Common myeloid progenitor, CD34-positive (primary cell): ENCODE data around the gene ANO3. TPM values are rescaled to one million over a fixed set of nuclear protein-coding genes. Genes with fewer than 3 reads are reported as not detected.

ENCODE experiments used
- CTCF ChIA-PET: fragments of 350-600 bp; sonication (Branson Sonifier 250); formaldehyde crosslinking; loops from one replicate; lab custom pipeline; 2021; ENCODE audit warnings: antibody characterized with exemption; lab: Charles Lee
- POLR2A ChIA-PET: fragments of 350-600 bp; sonication (Branson Sonifier 250); formaldehyde crosslinking; loops from one replicate; lab custom pipeline; 2021; ENCODE audit warnings: antibody characterized with exemption; lab: Charles Lee
- DNase-seq, 3 donors: peaks; one replicate each; pipeline versions ENCODE4 v3.0.0 to v3.0.0-alpha.2; 2013
- H3K27ac ChIP-seq, 2 experiments: 1 replicate in 1 of 2; 2 replicates in 1 of 2; pipeline ENCODE4 v1.7.0; 2013; ENCODE audit warnings: inconsistent platforms in 2 of 2, low read length in 2 of 2, mild to moderate bottlenecking in 2 of 2, low read depth in 1 of 2, moderate library complexity in 1 of 2; ENCODE audit not compliant: severe bottlenecking in 2 of 2, insufficient read depth in 1 of 2, poor library complexity in 1 of 2
- H3K27me3 ChIP-seq, 5 experiments: replicated peaks in 2 of 5; 1 replicate in 3 of 5; 2 replicates in 2 of 5; pipeline versions ENCODE4 v1.6.1 to v1.7.0; 2013; ENCODE audit warnings: low read length in 4 of 5, mild to moderate bottlenecking in 2 of 5, moderate library complexity in 2 of 5, inconsistent platforms in 1 of 5; ENCODE audit not compliant: insufficient read depth in 5 of 5, control insufficient read depth in 4 of 5
- H3K36me3 ChIP-seq, 4 experiments: 1 replicate in 2 of 4; 2 replicates in 2 of 4; pipeline versions ENCODE4 v1.6.1 to v1.7.0; 2013; ENCODE audit warnings: low read length in 3 of 4, control low read depth in 1 of 4, mild to moderate bottlenecking in 1 of 4; ENCODE audit not compliant: control insufficient read depth in 4 of 4, insufficient read depth in 4 of 4
- H3K4me1 ChIP-seq, 4 experiments: 1 replicate in 3 of 4; 2 replicates in 1 of 4; pipeline versions ENCODE4 v1.6.1 to v1.7.1; 2013; ENCODE audit warnings: low read length in 3 of 4, mild to moderate bottlenecking in 3 of 4, control low read depth in 1 of 4, inconsistent platforms in 1 of 4, moderate library complexity in 1 of 4; ENCODE audit not compliant: control insufficient read depth in 4 of 4, insufficient read depth in 4 of 4; ENCODE audit errors: control extremely low read depth in 1 of 4
- H3K4me3 ChIP-seq, 7 experiments: 1 replicate in 4 of 7; 2 replicates in 3 of 7; pipeline versions ENCODE4 v1.5.1 to v1.7.0; 2013; ENCODE audit warnings: mild to moderate bottlenecking in 7 of 7, low read length in 6 of 7, moderate library complexity in 6 of 7, inconsistent platforms in 2 of 7, low read depth in 2 of 7, control low read depth in 1 of 7; ENCODE audit not compliant: insufficient read depth in 4 of 7, control insufficient read depth in 1 of 7; ENCODE audit errors: extremely low read depth in 1 of 7
- H3K9me3 ChIP-seq, 5 experiments: 1 replicate in 4 of 5; 2 replicates in 1 of 5; pipeline versions ENCODE4 v1.6.1 to v1.7.1; 2013; ENCODE audit warnings: low read length in 4 of 5, mild to moderate bottlenecking in 2 of 5, inconsistent platforms in 1 of 5, low read depth in 1 of 5, moderate library complexity in 1 of 5; ENCODE audit not compliant: control insufficient read depth in 4 of 5, insufficient read depth in 2 of 5; ENCODE audit errors: control extremely low read depth in 1 of 5
- WGBS: methylation state at CpG from one replicate; pipeline ENCODE4 v1.1.5; 2013; ENCODE audit not compliant: insufficient coverage; 5-methylcytosine and 5-hydroxymethylcytosine counted together
- polyA plus RNA-seq: library from polyadenylated mRNA; unstranded; fragments of 120-200 nt; gene quantifications from one replicate; pipeline ENCODE4 v1.2.1, GENCODE V29; 2013

The ANO3 gene
- polyA plus RNA-seq: not detected

DNA sequence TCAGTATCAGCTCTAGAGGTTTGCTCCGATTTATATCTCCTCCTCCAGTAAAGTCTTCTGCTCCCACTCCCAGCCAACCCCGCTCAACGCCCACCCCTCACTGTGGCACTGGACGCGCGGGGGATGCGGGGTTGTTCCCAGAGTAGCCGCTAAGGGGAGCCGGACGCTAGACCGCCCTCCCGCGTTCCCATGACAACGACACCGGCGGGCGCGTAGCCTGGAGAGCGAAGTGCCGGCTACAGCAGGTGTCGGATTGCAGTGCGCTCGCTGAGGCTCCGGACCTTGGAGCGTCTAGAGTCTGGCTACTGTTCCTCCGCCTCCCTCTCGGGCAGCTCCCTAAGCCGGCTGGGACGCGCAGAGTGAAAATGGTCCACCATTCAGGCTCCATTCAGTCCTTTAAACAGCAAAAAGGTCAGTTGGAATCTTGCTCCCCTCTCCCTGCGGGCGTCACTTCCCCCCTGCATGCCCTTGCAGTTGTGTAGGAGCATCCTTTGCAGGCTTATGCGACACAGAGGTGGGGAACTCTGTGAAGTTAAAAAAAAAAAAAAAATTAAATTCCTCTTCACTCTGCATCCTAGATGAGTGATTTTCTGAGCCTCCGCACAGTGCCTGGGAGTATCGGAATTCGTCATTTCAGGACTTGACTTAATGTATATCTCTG is at the start of gene ANO3:
Gene ANO3 (plus strand): TSS at position 220 of the 661 bp plus-strand sequence. CDS start 146 bp downstream, at position 366.
- 6% methylated on average over 34 of the region's 36 CpGs for WGBS
- H3K4me1 ChIP-seq: peaks cover 0 to 5% (median 1%) of the 10 kb centered on the region in 4 experiments
- H3K36me3 ChIP-seq: no peaks in the 10 kb centered on the region
- peaks cover 0 to 3% (median 0%) of the 10 kb centered on the region in 5 experiments for H3K9me3 ChIP-seq
- ChIA-PET POLR2A (no interaction called here), CTCF (no interaction called here)
- H3K27ac ChIP-seq: no peak within 1 kb of the TSS
- H3K27me3 ChIP-seq: peaks cover 2 to 40% (median 7%) of the 10 kb centered on the region in 5 experiments
- peak within 1 kb of the TSS in 2 of 7 experiments; percentile 7 to 43 for H3K4me3 ChIP-seq
- DNase-seq: peak; percentile 14 to 52 (median 42)

DNA sequence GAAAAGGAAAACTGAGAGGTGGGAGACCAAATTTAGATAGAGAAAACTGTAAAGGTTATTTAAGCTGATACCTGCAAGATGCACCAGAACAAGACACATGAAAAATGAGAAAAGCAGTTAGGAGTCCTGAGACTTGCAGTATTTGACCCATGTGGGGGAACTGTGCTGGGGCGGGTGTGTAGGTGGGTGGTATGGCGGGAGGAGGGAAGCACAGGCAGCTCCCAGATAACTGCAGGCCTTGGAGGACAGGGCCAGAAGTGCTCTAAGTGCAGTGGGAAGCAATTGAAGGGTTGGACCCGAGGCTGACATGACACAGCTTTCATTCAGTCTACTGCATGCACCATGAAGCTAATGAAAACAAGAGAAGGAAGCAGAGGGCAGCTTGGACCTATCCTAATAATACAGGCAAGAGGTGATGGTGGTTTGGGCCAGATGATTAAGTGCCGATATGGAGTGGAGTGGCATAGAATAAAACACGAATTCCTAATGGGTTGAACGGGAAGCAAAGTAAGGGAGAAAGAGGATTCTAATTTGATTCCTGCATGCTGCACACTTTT is 48.0 kb upstream of the ANO3 start:
- Histone ChIP-seq H3K27me3 (peaks cover 0 to 2% (median 2%) of the 10 kb centered on the region in 5 experiments), H3K4me1 (peaks cover 0 to 4% (median under 1%) of the 10 kb centered on the region in 4 experiments), H3K27ac (no peak overlapping the region), H3K36me3 (no peaks in the 10 kb centered on the region), H3K4me3 (peak overlapping the region in 2 of 7 experiments; percentile 50 to 82), H3K9me3 (no peaks in the 10 kb centered on the region)
- DNase-seq: no peak
- ChIA-PET CTCF (interaction anchor here (0.6 to 1.9 kb wide), 6 partner anchors 10 to 30 kb away, joined by 3 to 6 read pairs (median 4); no protein-coding TSS in a partner anchor), POLR2A (no interaction called here)
- WGBS: 63% methylated on average over 6 of the region's 6 CpGs

DNA sequence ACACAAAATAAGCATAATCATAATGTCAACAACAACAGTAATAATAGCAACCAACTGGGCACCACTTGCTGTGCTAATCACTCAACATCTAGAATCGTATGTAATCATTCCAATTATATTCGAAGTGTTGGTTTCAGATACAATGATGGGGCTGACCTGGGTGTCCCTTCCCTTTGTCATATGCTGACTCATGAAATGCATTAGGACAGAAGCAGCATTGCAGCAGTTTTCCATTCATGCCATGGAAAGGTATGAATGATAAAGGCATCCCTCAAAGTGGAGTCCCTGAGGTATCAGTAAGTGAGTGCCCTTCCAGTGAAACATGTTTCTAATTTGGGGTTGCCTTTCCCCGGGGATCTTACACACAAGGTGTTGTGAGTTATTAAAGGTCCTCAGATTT is 46.3 kb upstream of the ANO3 start:
- CTCF ChIA-PET: no interaction called here
- WGBS: 91% methylated on average over 3 of the region's 3 CpGs
- H3K27ac ChIP-seq: no peak overlapping the region
- H3K27me3 ChIP-seq: peaks cover 0 to 2% (median 0%) of the 10 kb centered on the region in 5 experiments
- POLR2A ChIA-PET: no interaction called here
- no peak overlapping the region for H3K4me3 ChIP-seq
- peaks cover 0 to 4% (median under 1%) of the 10 kb centered on the region in 4 experiments for H3K4me1 ChIP-seq
- H3K36me3 ChIP-seq: no peaks in the 10 kb centered on the region
- H3K9me3 ChIP-seq: no peaks in the 10 kb centered on the region
- DNase-seq: no peak

DNA sequence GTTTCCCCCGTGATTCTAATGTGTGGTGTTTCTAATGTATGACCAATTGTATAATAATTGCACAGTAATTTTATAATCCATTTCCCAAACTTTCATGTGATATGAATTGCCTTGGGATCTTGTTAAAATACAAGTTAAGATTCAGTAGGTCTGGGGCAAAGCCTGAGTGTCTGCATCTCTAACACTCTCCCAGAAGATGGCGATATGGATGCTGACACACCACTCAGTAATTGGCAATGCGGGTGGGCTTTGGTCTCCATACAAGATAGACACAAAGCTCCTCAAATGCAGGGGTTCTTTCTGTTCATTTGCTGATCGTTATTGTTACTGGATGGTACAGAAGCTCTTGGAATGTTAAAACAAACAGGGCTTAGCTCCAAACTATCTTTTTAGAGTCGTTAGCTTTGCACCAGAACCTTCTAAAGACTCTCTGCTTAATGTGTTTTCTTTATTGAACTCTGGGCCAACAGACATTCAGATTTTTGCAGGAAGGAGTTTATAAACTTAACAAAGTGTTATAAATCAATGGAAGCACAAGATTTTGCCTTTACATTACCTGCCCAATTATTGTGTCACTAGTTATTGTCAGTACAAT is 45.4 kb upstream of the ANO3 start:
- CTCF ChIA-PET: interaction anchor here (0.8 to 1.4 kb wide), 5 partner anchors 12 to 314 kb away, joined by 3 to 5 read pairs (median 4); no protein-coding TSS in a partner anchor
- peak; percentile 15 to 36 (median 35) for DNase-seq
- H3K4me3 ChIP-seq: no peak overlapping the region
- H3K27me3 ChIP-seq: peaks cover 0 to 2% (median 0%) of the 10 kb centered on the region in 5 experiments
- peaks cover 0 to 4% (median under 1%) of the 10 kb centered on the region in 4 experiments for H3K4me1 ChIP-seq
- no peaks in the 10 kb centered on the region for H3K9me3 ChIP-seq
- POLR2A ChIA-PET: no interaction called here
- no peaks in the 10 kb centered on the region for H3K36me3 ChIP-seq
- 45% methylated on average over 4 of the region's 5 CpGs for WGBS
- no peak overlapping the region for H3K27ac ChIP-seq

DNA sequence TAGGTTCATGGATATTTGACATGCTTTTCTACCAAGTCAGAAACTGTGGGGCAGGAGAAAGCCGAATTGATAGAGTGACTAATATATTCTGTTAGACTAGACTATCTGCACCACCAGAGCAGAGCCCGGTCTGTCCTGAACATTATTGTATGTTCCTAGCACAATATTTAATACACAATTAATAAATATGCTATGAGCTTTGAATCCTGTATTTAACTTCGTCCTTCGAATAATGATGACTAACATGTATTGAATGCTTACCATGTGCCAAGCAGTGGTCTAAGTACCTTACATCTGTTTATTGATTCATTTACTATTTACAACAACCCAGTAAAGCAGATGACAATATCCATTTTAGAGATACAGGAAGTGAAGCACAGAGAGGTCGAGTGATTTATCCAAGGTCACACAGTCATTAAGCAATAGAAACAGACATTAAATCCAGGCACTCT is 44.8 kb upstream of the ANO3 start:
- peaks cover 0 to 4% (median under 1%) of the 10 kb centered on the region in 4 experiments for H3K4me1 ChIP-seq
- H3K27me3 ChIP-seq: peaks cover 0 to 2% (median 0%) of the 10 kb centered on the region in 5 experiments
- no CpG with 5 or more reads among the region's 5 CpGs for WGBS
- POLR2A ChIA-PET: no interaction called here
- no peaks in the 10 kb centered on the region for H3K36me3 ChIP-seq
- no peaks in the 10 kb centered on the region for H3K9me3 ChIP-seq
- no peak overlapping the region for H3K27ac ChIP-seq
- DNase-seq: no peak
- no peak overlapping the region for H3K4me3 ChIP-seq
- CTCF ChIA-PET: interaction anchor here (0.8 to 1.4 kb wide), 5 partner anchors 11 to 315 kb away, joined by 3 to 5 read pairs (median 4); no protein-coding TSS in a partner anchor

DNA sequence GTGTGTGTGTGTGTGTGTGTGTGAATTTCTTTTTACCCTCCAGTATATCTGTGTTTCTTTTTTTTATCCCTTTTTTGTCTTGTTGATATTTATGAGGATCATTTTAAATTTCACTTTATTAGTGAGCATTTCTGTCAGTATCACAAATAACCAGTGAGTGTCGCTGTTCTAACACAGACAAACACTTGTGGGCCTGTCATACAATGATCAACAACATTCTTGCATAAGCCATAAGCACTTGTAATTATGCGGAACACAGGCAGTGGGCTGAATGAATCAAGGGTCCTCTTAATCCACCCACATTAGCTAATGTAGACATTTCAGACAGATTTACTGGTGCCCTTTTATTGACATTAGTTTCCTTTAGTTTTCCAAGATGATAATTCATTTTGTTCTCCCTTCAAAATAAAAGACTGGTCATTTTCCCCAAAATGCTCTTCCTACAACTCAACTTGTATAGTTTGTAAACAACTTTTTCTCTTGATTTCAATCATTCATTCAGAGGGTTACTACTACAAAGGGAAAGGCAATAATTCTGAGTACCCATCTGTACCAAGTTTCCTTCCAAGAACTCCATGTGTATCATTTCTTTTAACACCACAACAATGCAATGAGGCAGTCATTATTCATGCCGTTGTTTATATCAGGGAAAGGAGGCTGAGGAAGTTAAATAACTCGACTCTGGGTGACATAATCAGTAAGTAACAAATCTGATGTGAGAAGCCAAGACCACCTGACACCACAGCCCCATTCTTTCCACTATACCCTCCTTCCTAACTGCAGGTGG is 34.5 kb upstream of the ANO3 start:
- no peaks in the 10 kb centered on the region for H3K9me3 ChIP-seq
- CTCF ChIA-PET: interaction anchor here (0.9 to 2.1 kb wide), 6 partner anchors 10 to 861 kb away, joined by 3 to 8 read pairs (median 6); no protein-coding TSS in a partner anchor
- H3K4me1 ChIP-seq: no peaks in the 10 kb centered on the region
- no peak overlapping the region for H3K27ac ChIP-seq
- H3K4me3 ChIP-seq: no peak overlapping the region
- no peaks in the 10 kb centered on the region for H3K27me3 ChIP-seq
- DNase-seq: peak; percentile 51 to 85 (median 75)
- WGBS: 22% methylated on average over 2 of the region's 4 CpGs
- POLR2A ChIA-PET: no interaction called here
- H3K36me3 ChIP-seq: no peaks in the 10 kb centered on the region
